ENCODE data around the gene CCNDBP1.

GRCh38 chr15:43151688-43152087 is 33.5 kb upstream of the CCNDBP1 start:
- TF ChIP-seq POLR2A (IDR thresholded peaks at IDR 0.05): no peak
- no peak for TF ChIP-seq CTCF (IDR thresholded peaks at IDR 0.05)
